ENCODE data around the gene LRRC49.
"Not testable (repeated sequence)": the region's sequence is repeated elsewhere in the genome, so short reads cannot be mapped to it uniquely, and the experiment has no call there.

LRRC49 gene

DNA sequence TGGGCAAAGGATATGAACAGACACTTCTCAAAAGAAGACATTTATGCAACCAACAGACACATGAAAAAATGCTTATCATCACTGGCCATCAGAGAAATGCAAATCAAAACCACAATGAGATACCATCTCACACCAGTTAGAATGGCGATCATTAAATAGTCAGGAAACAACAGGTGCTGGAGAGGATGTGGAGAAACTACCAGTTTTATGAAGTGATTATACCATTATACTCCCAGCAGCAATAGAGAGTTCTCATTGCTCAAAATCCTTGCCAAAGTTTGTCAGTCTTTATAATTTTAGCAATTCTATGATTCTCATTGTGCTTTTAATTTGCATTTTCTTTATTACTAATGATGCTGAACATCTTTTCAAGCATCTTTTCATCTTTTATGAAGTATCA, 34.3 kb downstream of the LRRC49 start:
- not testable (repeated sequence) for DNase-seq

DNA sequence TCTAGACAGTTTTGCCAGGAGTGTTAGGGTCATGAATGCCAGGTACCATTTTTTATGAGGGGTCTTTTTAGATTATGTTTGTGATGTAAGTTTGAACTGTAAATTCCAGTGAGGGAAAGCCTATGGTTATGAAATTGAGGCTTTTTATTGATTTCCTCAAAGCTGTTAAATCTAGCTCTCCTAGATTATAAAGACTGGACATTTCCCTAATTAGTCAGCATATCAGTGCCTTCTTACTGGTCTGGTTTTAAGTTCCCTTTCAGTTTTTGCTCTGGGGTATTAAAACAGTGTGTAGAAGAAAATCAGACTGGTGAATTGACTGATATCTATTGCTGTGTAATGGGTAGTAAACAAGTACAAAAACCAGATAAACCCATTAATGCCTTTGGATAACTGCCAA, 39.2 kb downstream of the LRRC49 start:
- no peak for DNase-seq

DNA sequence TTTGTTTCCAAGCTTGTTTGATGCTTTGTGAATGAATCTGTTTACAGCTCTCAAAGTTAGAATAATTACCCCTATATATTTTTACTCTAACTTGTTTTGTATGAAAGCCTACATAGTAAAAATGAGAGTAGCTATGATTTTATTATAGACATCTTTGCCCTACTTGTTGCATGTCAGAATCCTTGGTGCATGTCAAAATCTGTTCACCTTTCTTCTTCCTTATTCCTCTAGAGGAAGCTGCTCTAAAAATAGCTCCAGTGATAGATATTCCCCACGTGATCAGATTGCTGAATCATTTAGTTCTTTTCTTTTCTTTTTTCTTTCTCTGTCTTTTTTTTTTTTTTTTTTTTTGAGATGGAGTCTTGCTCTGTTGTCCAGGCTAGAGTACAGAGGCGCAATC, 39.8 kb downstream of the LRRC49 start:
- no peak for DNase-seq

DNA sequence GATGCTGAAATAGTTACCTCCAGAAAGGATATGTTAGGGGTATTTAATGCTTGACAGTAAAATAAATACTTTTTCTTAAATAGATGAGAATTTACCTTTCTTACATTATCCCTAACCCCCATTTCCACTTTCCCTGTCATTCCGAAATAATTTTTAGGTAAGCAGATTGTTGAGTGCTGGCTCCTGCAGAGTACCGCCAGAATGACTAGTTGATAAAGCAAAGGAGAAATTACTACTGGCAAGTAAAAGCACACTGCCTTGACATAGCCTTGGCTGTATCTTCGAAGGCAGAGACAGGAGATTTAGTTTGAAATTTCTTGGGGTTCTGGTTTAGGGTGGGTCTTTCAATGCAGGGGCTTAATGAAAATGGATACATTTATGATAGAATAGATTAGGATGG, 40.8 kb downstream of the LRRC49 start:
- DNase-seq: no peak

DNA sequence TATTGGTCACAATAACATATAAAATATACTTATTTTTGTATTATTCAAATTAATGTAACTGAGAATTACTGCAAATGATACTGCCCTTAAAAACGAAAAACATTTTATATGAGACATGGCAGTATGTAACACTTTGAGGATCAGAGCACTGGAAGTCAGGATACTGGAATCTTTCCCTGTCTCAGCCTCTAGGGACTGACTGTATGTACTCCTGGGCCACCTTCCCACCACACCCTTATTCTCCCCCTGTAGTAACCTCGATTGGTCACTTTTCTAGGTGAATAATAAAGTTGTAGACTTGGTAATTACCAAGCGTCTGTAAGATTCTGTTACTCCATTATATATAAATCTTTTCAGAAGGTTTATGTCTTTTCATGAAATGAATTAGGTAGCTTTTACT, 43.0 kb downstream of the LRRC49 start:
- DNase-seq: no peak

DNA sequence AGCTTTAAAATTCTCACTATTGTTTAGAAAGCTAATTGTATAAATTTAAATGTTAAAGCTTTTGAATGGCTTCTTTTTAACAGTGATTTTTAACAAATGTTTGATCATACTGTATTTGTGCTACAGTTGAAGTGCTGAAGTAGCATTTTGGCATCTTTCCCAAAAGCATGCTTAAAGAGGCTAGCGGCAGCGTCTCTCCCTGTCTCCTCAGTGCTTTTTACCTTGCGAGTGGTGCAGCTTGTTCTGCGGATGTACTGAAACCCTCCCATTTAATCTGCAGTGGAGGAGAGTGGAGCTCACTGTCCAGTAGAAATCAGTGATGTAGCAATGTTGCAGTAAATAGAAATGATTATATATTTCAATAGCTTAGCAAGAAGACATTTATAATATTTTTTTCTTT, 43.7 kb downstream of the LRRC49 start:
- peak; percentile 14 for DNase-seq

DNA sequence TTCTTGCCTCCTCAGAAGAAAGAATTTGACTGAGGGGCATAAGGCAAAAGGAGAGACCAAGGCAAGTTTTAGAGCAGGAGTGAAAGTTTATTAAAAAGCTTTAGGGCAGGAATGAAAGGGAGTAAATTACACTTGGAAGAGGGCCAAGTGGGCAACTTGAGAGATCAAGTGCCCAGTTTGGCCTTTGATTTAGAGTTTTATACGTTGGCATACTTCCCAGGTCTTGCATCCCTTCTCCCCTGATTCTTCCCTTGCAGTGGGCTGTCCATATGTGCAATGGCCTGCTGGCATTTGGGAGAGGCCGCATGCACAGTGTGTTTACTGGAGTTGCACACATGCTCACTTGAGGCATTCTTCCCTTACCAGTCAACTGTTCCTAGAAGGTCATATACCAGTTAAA, 50.7 kb downstream of the LRRC49 start:
- not testable (repeated sequence) for DNase-seq

DNA sequence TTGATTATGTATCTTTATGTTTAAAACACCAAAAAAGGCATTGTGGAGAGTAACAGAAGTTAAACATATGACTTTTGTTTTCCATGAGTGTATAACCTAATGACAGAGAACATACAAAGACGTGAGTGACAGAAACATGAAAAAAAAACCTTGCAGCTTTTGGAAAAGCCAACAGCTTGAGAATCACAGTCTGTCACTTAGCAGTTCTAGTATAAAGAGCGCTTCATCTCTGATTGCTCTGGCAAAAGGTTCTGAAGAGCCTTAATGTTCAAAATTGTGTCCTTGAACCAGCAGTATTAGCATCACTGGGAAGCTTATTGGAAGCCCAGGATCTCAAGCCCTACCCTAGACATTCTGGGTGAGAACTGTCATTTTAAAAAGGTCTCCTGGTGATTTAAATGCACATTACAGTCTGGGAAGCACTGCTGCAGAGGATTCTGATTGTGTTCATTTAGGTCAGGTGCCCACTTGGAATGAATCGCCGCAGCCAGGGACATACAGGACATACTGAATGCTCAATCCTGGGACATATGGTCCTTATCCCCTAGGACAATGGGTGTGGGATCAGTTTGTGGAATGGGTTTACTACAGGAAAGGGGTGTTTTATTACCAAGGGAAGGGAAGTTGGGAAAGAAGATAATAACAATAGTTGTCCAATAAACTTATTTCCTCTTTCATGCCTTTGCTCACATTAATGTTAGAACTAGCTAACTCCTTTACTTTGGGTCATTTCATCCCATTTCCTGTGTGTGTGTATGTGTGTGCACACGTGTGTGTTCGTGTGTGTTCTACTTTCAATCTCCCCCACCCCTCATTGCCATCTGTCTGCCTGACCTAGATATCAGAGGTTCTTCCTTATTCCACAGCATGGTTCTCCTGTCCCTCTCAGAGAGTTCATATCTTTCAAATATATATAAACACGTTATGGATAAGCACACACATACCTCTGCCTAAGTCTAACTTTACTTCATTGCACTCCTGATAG, 55.0 kb downstream of the LRRC49 start:
- no peak for DNase-seq

DNA sequence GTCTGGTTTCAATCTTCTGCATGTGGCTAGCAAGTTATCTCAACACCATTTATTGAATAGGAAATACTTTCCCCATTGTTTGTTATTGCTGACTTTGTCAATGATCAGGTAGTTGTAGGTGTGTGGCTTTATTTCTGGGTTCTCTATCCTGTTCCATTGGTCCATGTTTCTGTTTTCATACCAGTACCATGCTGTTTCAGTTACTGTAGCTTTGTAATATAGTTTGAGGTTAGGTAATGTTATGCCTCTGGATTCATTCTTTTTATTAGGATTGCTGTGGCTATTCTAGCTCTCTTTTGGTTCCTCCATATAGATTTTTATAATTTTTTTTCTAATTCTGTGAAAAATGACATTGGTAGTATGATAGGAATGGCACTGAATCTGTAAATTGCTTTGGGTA, 58.3 kb downstream of the LRRC49 start:
- no peak for DNase-seq

DNA sequence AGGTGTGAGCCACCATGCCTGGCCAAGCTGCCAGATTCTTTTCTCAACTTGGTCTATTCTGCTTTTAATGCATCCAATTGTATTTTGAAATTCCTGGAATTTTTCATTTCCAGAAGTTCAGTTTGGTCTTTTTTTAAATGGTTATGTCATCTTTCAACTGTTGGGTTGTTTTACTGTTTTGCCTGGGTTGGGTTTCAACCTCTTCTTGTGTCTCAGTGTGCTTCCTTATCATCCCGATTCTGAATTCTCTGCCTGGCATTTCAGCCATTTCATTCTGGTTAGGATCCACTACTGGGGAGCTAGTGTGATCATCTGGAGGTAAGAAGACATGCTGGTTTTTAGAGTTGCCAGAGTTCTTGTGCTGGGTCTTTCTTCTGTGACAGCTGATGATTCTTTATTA, 61.5 kb downstream of the LRRC49 start:
- DNase-seq: no peak

DNA sequence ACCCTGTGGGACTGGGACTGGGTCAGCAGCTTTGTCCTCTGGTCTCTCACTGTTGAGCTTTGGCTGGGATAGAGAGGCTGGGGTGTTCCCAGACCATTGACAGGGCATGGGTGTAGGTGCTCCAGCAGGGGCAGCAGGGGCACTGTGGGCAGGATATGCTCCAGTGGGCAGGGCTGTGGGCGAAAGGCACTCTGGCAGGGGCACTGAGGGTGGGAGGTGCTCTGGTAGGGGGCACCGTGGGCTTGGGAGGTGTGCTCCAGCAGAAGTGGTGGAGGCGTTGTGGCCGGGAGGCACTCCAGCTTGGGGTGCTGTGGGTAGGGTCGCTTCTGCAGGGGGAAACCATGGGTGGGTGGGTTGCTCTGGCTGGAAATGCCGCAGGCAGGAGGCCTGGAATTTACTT, 62.1 kb downstream of the LRRC49 start:
- no peak for DNase-seq

DNA sequence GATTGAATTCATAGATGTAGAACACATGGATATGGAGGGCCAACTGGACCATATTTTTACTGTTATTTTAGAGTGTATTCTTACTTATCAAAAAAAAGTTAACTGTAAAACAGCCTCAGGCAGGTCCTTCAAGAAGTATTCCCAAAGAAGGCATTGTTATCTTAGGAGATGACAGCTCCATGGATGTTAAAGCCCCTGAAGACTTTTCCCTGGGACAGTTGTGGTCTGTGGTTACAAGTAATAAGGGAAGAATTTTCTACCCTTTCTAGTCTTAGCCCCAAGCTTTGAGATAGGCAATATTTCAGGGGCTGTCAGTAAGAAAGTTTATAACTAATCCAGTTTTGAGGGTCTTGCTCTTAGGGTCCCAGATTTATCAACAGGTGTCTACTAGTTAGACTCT, 62.5 kb downstream of the LRRC49 start:
- DNase-seq: no peak

DNA sequence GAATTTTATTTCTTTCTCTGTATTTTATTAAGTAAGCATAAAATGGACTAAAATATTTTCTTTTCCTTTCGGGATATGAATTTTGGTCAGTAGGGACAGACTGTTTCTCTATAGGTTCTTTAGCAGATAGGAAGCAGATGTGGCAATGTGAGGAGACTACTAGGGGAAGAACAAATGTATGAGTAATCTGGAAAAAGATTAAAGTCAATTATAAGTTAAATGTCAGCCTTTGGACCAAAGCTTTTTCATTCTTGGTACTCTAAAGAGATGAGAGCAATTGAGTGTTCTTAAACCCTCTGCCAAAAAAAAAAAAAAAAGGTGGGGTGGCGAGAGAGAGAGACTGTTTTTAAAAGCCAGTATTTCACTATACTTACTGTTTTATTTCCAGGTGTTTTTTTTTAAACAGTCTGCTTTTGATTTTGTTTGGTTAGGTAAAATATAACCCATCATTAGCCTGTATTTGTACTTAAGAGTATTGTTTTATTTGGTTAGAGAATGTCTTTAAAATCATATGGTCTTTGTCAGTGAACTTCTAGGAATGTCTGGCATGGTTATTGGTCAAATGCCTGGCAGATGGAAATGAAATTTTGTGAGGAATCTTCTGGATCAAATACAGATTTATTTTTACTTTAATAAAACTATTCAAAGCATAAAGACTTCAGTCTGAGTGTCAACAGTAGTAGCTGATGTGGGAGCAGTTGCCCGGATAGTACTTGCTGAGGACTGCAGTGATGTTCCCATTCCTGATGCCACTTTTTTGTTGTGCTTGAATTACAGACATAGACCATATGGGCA, 63.8 kb downstream of the LRRC49 start:
- DNase-seq: no peak

DNA sequence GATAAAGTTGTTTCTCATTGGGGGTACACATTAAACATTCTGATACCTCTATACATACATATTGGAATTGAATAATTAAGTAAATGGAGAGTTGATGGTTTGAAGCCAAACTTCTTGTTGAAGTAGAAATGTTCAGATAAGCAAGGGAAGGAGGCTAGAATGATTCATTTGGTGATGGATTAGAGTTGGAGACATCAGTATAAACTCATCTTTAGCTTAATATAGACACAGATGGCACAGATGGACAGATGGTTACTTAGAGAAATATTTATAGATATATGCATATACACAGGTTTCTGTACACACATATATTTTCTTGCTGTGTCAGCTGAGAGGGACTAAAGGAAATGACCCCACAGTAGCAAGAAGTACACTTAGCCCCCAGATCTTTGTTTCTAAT, 69.5 kb downstream of the LRRC49 start:
- DNase-seq: peak; percentile 2

DNA sequence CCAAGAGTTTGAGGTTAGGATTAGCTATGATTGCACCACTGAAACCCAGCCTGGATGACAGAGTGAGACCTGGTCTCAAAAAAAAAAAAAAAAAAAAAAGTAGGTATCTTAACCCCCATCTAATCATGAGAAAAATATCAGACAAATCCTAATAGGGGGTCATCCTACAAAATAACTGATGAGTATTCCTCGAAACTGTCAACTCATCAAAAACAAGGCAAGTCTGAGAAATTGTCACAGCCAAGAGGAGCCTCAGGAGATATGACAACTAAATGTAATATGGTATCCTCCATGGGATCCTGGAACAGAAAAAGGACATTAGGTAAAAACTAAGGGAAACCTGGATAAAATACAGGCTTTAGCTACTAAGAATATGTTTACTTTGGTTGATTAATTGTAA, 70.6 kb downstream of the LRRC49 start:
- no peak for DNase-seq

DNA sequence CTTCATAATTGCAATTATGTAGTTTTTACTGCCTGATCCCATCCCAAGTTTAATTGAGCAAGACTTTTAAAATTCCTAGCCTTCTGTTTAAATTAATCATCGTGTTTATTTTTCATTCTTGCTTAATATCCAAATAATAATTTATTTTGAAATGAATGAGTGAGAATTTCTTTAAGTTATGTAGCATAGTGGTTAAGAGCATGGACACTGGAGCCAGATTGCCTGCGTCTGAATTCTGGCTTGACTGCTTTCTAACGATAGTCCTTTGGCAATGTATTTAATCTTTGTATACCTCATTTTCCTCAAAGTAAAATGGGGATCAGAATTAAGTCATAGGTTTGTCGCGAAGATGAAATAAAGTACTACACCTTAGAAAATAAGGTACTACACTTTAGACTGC, 71.4 kb downstream of the LRRC49 start:
- DNase-seq: no peak

DNA sequence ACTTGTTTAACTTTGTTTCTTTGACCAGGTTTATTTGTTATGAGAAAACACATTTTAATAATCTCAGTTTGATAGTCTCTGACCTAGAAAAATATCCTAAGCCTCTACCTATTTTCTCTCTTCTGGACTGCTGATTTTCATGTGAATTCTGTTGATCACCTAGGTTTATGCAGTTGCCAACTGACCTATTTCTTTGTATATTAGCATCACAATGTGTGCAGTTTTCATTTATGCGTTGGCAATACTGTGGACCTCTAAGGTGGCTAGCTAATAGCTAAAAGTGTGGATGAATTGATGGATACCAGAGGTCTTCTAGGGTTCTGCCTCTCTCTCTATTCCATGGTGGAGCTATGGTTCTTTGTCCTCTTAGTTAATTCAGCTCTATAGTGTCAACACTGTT, 72.1 kb downstream of the LRRC49 start:
- no peak for DNase-seq

DNA sequence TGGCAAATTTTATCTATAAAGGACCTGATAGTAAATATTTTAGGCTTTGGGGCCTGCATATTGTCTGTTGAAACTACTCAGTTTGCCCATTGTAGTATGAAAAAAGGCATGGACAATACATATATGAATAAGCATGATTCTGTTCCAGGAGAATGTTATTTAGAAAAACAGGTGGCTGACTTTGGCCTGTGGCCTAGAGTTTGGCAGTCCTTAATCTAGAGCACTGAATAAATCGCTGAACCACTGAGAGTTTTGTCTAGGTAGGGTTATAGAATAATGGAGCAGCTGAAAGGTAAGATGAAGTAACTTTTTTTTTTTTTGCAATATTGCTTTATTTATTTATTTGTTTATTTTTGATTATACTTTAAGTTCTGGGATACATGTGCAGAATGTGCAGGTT, 75.0 kb downstream of the LRRC49 start:
- no peak for DNase-seq

DNA sequence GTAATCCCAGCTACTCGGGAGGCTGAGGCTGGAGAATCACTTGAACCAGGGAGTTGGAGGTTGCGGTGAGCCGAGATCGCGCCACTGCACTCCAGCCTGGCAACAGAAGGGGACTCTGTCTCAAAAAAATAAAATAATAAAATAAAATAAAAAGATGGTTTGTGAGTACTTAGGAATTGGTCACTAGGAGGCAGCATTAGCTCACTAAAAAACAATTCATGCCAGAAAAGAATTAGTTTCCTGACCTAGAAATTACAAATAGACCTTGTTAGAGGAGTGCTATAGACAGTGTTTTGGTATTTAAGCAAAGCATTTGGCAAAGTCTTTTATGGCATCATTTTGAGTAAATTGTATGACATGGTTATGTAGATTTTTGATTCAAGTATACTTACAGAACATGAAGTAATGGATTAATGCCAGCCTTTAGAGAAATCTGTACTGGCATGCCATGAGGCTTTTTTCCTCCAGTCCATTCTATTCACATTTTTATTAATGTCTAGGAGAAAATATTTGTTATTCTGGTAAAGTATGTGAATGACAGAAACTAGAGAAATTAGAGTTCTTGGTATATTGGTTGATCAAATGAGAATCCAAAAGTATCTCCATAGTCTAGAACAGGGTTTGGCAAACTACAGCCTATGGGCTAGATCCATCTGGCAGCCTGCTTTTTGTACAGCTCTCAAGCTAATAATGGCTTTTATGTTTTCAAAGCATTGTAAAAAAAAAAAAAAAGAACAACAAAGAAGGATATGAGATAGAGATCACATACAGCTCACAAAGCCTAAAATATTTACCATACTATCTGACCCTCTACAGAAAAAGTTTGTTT, 81.6 kb downstream of the LRRC49 start:
- peak; percentile 20 for DNase-seq

DNA sequence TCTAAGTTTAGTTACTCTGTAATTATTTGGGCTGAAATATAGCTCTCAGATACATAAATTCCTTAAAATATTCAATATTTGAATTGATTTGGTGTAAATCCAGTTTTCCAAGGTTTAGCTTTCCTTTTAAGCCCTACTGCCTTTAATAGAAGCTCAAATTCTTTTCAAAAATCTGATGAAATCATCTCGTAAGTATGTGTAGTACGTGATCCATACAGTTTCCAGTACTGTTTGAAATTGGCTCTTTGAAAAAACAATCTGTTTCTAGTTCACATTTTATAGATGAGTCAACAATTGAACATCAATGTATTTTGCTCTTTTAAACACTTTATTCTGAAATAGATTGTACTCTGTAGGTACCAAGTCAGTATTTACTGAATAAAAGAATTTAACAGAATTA, 84.2 kb downstream of the LRRC49 start:
- DNase-seq: no peak

DNA sequence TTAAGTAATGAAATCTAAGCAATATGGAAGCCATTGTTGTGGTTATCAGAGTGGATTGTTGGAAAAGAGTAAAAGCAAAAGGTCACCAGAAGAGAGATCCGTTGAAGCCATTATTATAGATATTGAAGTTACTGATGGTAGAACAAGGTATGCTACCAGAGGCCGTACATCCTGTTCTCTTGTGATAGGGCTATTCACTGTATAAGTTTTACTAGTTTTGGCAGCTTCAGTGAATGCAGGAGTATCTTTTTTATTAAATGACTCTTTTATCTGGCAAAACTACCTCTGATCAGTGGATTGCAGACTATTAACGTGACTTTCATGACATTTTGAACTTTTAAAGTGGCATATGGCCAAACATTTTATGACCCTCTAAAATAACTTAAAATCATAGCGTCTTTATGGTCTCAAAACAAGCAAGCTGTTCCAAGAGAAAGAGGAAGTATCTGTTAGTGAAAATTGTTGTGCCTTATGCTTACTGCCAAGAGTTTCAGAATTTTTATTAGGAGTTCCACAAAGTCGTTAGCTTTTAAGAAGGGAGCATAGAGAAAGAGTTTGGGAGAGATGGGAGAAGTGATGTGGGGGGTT, 102.9 kb downstream of the LRRC49 start:
- no peak for DNase-seq

DNA sequence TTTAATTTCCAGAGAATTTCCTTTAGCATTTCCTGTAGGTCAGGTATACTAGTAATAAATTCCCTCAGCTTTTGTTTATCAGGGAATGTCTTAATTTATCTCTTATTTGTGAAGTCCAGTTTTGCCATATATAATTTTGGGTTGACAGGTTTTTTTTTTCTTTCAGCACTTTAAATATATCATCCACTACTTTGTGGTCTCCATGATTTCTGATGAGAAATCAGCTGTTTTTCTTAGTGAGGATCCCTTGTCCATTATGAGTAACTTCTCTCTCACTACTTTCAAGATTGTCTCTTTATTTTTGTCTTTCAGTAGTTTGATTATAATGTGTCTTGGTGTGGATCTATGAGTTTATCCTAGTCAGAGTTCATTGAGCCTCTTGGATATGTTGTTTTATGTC, 105.7 kb downstream of the LRRC49 start:
- DNase-seq: no peak

DNA sequence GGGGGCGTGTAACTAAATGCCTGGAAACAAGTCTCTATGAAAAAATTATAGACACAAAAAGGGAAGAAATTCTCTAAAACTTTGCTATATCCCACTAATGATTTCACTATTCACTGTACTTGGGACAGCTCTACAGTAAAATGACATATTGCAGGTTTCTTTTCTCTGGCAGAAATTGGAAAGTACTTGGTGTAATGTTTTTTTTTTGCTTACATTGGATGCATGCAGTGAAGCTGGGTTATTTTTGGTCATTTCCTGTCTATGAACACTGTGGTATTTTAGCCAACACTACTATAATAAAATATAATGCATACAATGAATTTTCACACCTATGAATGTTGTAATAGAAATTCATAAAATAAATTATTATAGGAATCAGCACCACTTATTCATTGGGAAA, 109.7 kb downstream of the LRRC49 start:
- no peak for DNase-seq
